Endothelial cell of umbilical vein (primary cell): ENCODE data around the gene GOLGA8S.
"Not testable (repeated sequence)": the region's sequence is repeated elsewhere in the genome, so short reads cannot be mapped to it uniquely, and the experiment has no call there.

Experiments
- CTCF ChIP-seq, 2 donors: IDR thresholded peaks; 1 replicate in 1 of 2; 2 replicates in 1 of 2; pipeline ENCODE4 v1.5.1; 2011; ENCODE audit warnings: low read length in 2 of 2, mild to moderate bottlenecking in 2 of 2, moderate library complexity in 2 of 2, control low read depth in 1 of 2, inconsistent platforms in 1 of 2, low read depth in 1 of 2; ENCODE audit not compliant: insufficient read depth in 1 of 2; ENCODE audit errors: extremely low read depth in 1 of 2
- EZH2 ChIP-seq: IDR thresholded peaks from 2 replicates; pipeline ENCODE4 v1.6.1; 2012; ENCODE audit warnings: borderline replicate concordance, low read depth, mild to moderate bottlenecking, moderate library complexity, low read length, inconsistent platforms; ENCODE audit not compliant: severe bottlenecking
- JUN ChIP-seq: IDR thresholded peaks from 2 replicates; pipeline ENCODE4 v1.6.1; 2011; ENCODE audit warnings: borderline replicate concordance, low read depth; ENCODE audit not compliant: insufficient read length, insufficient read depth
- POLR2A ChIP-seq: IDR thresholded peaks from 2 replicates; pipeline ENCODE4 v1.6.1; 2012; ENCODE audit warnings: low read depth, mild to moderate bottlenecking, control low read depth, low read length
- POLR2AphosphoS5 ChIP-seq: IDR thresholded peaks from 2 replicates; pipeline ENCODE4 v1.6.1; 2012; ENCODE audit warnings: low read depth, mild to moderate bottlenecking, control low read depth, low read length, moderate library complexity; ENCODE audit not compliant: insufficient read depth

DNA sequence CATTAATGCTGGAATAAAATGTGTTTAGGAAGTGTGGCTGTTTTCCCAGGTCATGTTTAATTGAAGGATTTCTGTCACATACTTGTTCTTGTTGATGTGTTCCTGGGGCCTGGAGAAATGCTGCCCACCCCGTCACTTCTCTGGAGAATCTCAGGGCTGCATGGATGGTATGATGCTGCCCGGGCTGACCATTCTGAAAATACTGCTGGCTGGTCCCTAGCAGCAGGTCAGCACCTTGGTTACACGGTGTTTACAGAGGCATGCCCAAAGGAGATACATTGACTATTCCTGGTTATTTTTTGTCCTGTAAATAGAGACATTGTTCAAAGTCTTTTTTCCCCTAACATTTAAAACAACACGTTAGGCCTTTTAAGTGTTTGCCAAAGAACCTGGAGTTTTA, 26.2 kb downstream of the GOLGA8S start:
- TF ChIP-seq POLR2A; POLR2AphosphoS5; CTCF (IDR thresholded peaks at IDR 0.05; ENCODE audit: extremely low read depth in 1 of 2, insufficient read depth in 1 of 2, low read depth in 1 of 2, low read length in 2 of 2); EZH2; JUN: not testable (repeated sequence)
